WTC11 (cell line): ENCODE data around the gene SDK2. TPM values are rescaled to one million over a fixed set of nuclear protein-coding genes. Genes with fewer than 3 reads are reported as not detected.

Experiments
- ATAC-seq: fragments of 200-7000 bp; cut with Tn5 transposase; 2 replicates; pipeline ENCODE4 v1.10.0; 2021; ENCODE audit warnings: mild to moderate bottlenecking, moderate library complexity
- CTCF ChIA-PET: fragments of 300-600 bp; sonication (Branson Sonifier 250); formaldehyde crosslinking; loops from one replicate; lab custom pipeline; 2021; ENCODE audit warnings: antibody characterized with exemption; lab: Charles Lee
- POLR2A ChIA-PET: fragments of 350-600 bp; sonication (Branson Sonifier 250); formaldehyde crosslinking; loops from one replicate; lab custom pipeline; 2021; ENCODE audit warnings: antibody characterized with exemption; lab: Charles Lee
- DNase-seq: peaks from one replicate; pipeline ENCODE4 v3.0.0; 2021; ENCODE audit warnings: low spot score
- H3K27ac Mint-ChIP-seq: 2 replicates; pipeline ENCODE4 v1.8.0; 2021; ENCODE audit warnings: mixed read lengths
- H3K27me3 Mint-ChIP-seq: 2 replicates; pipeline ENCODE4 v1.8.0; 2021; ENCODE audit warnings: low read depth, mild to moderate bottlenecking, moderate library complexity, mixed read lengths
- H3K36me3 Mint-ChIP-seq: 2 replicates; pipeline ENCODE4 v1.8.0; 2021; ENCODE audit warnings: mixed read lengths
- H3K4me1 Mint-ChIP-seq: 2 replicates; pipeline ENCODE4 v1.8.0; 2022; ENCODE audit warnings: mixed read lengths
- H3K4me3 Mint-ChIP-seq: 2 replicates; pipeline ENCODE4 v1.8.0; 2021; ENCODE audit warnings: mild to moderate bottlenecking, moderate library complexity, mixed read lengths
- H3K9me3 Mint-ChIP-seq: 2 replicates; pipeline ENCODE4 v1.8.0; 2021; ENCODE audit warnings: mixed read lengths
- AR ChIP-seq: fragments of 250-450 bp; sonication (Bioruptor Pico); IDR thresholded peaks from 2 replicates; pipeline ENCODE4 v1.9.0; 2021; ENCODE audit warnings: mild to moderate bottlenecking
- ARID4B ChIP-seq: sonication (generic); formaldehyde crosslinking; IDR thresholded peaks from 2 replicates; pipeline ENCODE4 v1.8.0; 2023; ENCODE audit warnings: missing genetic modification reagents, mild to moderate bottlenecking, borderline replicate concordance
- ATF1 ChIP-seq: sonication (generic); formaldehyde crosslinking; IDR thresholded peaks from 2 replicates; pipeline ENCODE4 v1.8.1; 2023; ENCODE audit warnings: mild to moderate bottlenecking, moderate library complexity, missing genetic modification reagents
- E2F4 ChIP-seq: sonication (generic); formaldehyde crosslinking; IDR thresholded peaks from 2 replicates; pipeline ENCODE4 v1.8.1; 2022; ENCODE audit warnings: low read depth, mild to moderate bottlenecking, moderate library complexity, missing genetic modification reagents, borderline replicate concordance
- IRF2 ChIP-seq: sonication (generic); formaldehyde crosslinking; IDR thresholded peaks from 2 replicates; pipeline ENCODE4 v1.8.0; 2022; ENCODE audit warnings: low read depth, missing genetic modification reagents, borderline replicate concordance
- MAX ChIP-seq: sonication (generic); formaldehyde crosslinking; IDR thresholded peaks from 2 replicates; pipeline ENCODE4 v1.8.0; 2022; ENCODE audit warnings: mild to moderate bottlenecking, missing genetic modification reagents
- PRDM15 ChIP-seq: sonication (generic); formaldehyde crosslinking; IDR thresholded peaks from 2 replicates; pipeline ENCODE4 v1.8.0; 2022; ENCODE audit warnings: missing genetic modification reagents
- SMAD4 ChIP-seq: sonication (generic); formaldehyde crosslinking; IDR thresholded peaks from 2 replicates; pipeline ENCODE4 v1.8.0; 2022; ENCODE audit warnings: mild to moderate bottlenecking, missing genetic modification reagents
- ZNF232 ChIP-seq: sonication (generic); formaldehyde crosslinking; IDR thresholded peaks from 2 replicates; pipeline ENCODE4 v1.8.0; 2022; ENCODE audit warnings: mild to moderate bottlenecking, missing genetic modification reagents
- ZNF423 ChIP-seq: fragments of 250-450 bp; sonication (Bioruptor Pico); IDR thresholded peaks from 2 replicates; pipeline ENCODE4 v2.1.2; 2022; ENCODE audit warnings: mild to moderate bottlenecking, moderate library complexity
- ZNF671 ChIP-seq: fragments of 250-450 bp; sonication (Bioruptor Pico); IDR thresholded peaks from 2 replicates; pipeline ENCODE4 v1.8.0; 2021; ENCODE audit warnings: mild to moderate bottlenecking
- total RNA-seq: library from RNA; stranded (reverse); gene quantifications from 3 replicates; pipeline ENCODE4 v1.2.3, GENCODE V29; 2021

Gene SDK2
- total RNA-seq, 1 experiment from 2014 or later, result 14.8 TPM

GRCh38 chr17:73647772-73648542, 3.7 kb upstream of the SDK2 start (continued):
- TF ChIP-seq SMAD4 (CRISPR knock-in tag) (no peak), IRF2 (CRISPR knock-in tag) (no peak), AR (no peak), PRDM15 (CRISPR knock-in tag) (no peak), ZNF671 (CRISPR knock-in tag) (no peak), ZNF232 (no peak)

GRCh38 chr17:73647301-73647695, 3.1 kb upstream of the SDK2 start:
- POLR2A ChIA-PET, result interaction anchor here (0.8 to 1.0 kb wide), 2 partner anchors 9 to 60 kb away, joined by 3 to 4 read pairs; no protein-coding TSS in a partner anchor
- no peak for TF ChIP-seq E2F4
- TF ChIP-seq, all 79 proteins: peak for 0
- DNase-seq, result no peak
- Mint-ChIP-seq H3K27me3 (peaks cover 57% of the 10 kb centered on the region), H3K4me1 (peaks cover 32% of the 10 kb centered on the region), H3K36me3 (no peaks in the 10 kb centered on the region), H3K9me3 (no peaks in the 10 kb centered on the region), H3K4me3 (no peak overlapping the region), H3K27ac (no peak overlapping the region)
- CTCF ChIA-PET, result interaction anchor here (0.9 to 6.0 kb wide), 36 partner anchors 10 to 552 kb away, joined by 3 to 69 read pairs (median 6); no protein-coding TSS in a partner anchor
- no peak for ATAC-seq

- ChIA-PET POLR2A (interaction anchor here (0.8 to 1.0 kb wide), 2 partner anchors 10 to 60 kb away, joined by 3 to 4 read pairs; no protein-coding TSS in a partner anchor), CTCF (interaction anchor here (0.5 to 6.0 kb wide), 64 partner anchors 9 to 553 kb away, joined by 3 to 69 read pairs (median 4); no protein-coding TSS in a partner anchor)
- H3K27ac Mint-ChIP-seq, result no peak overlapping the region; the same call in 1 of the 2 replicates
- H3K27me3 Mint-ChIP-seq, result peaks cover 64% of the 10 kb centered on the region
- DNase-seq (peak; percentile 61), ATAC-seq (peak; percentile 38)
- peaks cover 38% of the 10 kb centered on the region for H3K4me1 Mint-ChIP-seq
- H3K4me3 Mint-ChIP-seq, result peak overlapping the region; percentile 67
- TF ChIP-seq ARID4B (peak; percentile 37; the same call in 1 of the 2 replicates), ATF1 (CRISPR knock-in tag) (no peak), ZNF423 (peak; percentile 15; the same call in 1 of the 2 replicates), MAX (peak; percentile 39; the same call in 1 of the 2 replicates)
- no peaks in the 10 kb centered on the region for H3K9me3 Mint-ChIP-seq
- no peaks in the 10 kb centered on the region for H3K36me3 Mint-ChIP-seq
Observed at GRCh38 chr17:73646409-73647300, 2.4 kb upstream of the SDK2 start.
